Liver (tissue), 9 donors: ENCODE measurements around the gene MEIS2. TPM values are rescaled to one million over a fixed set of nuclear protein-coding genes. Genes with fewer than 3 reads are reported as not detected.

ENCODE experiments used
- DNase-seq: peaks from one replicate; pipeline ENCODE4 v3.0.0-alpha.2; 2017; ENCODE audit warnings: low spot score
- H3K27ac ChIP-seq, 2 donors: one replicate each; pipeline ENCODE4 v1.7.0; 2013; ENCODE audit warnings: inconsistent platforms in 2 of 2, low read length in 2 of 2, control low read depth in 1 of 2, low read depth in 1 of 2, mild to moderate bottlenecking in 1 of 2
- H3K27me3 ChIP-seq, 4 donors: one replicate each; pipeline versions ENCODE4 v1.6.1 to v1.7.0; 2013; ENCODE audit warnings: low read length in 3 of 4, inconsistent platforms in 1 of 4, mild to moderate bottlenecking in 1 of 4, moderate library complexity in 1 of 4; ENCODE audit not compliant: control insufficient read depth in 4 of 4, insufficient read depth in 4 of 4
- H3K36me3 ChIP-seq, 4 donors: one replicate each; pipeline versions ENCODE4 v1.6.1 to v1.7.0; 2013; ENCODE audit warnings: low read length in 3 of 4, mild to moderate bottlenecking in 3 of 4, low read depth in 1 of 4, moderate library complexity in 1 of 4; ENCODE audit not compliant: control insufficient read depth in 4 of 4, insufficient read depth in 3 of 4
- H3K4me1 ChIP-seq, 4 donors: one replicate each; pipeline versions ENCODE4 v1.6.1 to v1.7.0; 2013; ENCODE audit warnings: low read length in 3 of 4, mild to moderate bottlenecking in 3 of 4, moderate library complexity in 1 of 4; ENCODE audit not compliant: control insufficient read depth in 4 of 4, insufficient read depth in 4 of 4
- H3K4me3 ChIP-seq, 3 donors: one replicate each; pipeline versions ENCODE4 v1.6.1 to v1.7.0; 2013; ENCODE audit warnings: low read length in 3 of 3, control low read depth in 1 of 3, low read depth in 1 of 3, mild to moderate bottlenecking in 1 of 3
- H3K9ac ChIP-seq, 2 donors: one replicate each; pipeline ENCODE4 v1.7.0; 2013; ENCODE audit warnings: low read length in 2 of 2, mild to moderate bottlenecking in 2 of 2, moderate library complexity in 2 of 2, control low read depth in 1 of 2, low read depth in 1 of 2
- H3K9me3 ChIP-seq, 4 donors: one replicate each; pipeline versions ENCODE4 v1.6.1 to v1.7.0; 2013; ENCODE audit warnings: low read length in 3 of 4; ENCODE audit not compliant: control insufficient read depth in 4 of 4
- FOXA1 ChIP-seq: IDR thresholded peaks from 2 replicates; pipeline ENCODE4 v1.6.1; 2016; ENCODE audit warnings: antibody characterized with exemption
- FOXA2 ChIP-seq: IDR thresholded peaks from 2 replicates; pipeline ENCODE4 v1.6.1; 2016; ENCODE audit warnings: antibody characterized with exemption
- GABPA ChIP-seq, 2 donors: IDR thresholded peaks in 1 of 2; conservative IDR thresholded peaks in 1 of 2; 2 replicates each; pipeline ENCODE4 v1.6.1; 2016; ENCODE audit warnings: antibody characterized with exemption in 2 of 2, mild to moderate bottlenecking in 1 of 2, moderate library complexity in 1 of 2
- HNF4A ChIP-seq, 2 donors: conservative IDR thresholded peaks; 2 replicates each; pipeline ENCODE4 v1.6.1; 2016; ENCODE audit warnings: antibody characterized with exemption in 2 of 2, mild to moderate bottlenecking in 2 of 2
- JUND ChIP-seq, 2 donors: IDR thresholded peaks; 2 replicates each; pipeline ENCODE4 v1.6.1; 2016; ENCODE audit warnings: antibody characterized with exemption in 2 of 2
- NR2F2 ChIP-seq: IDR thresholded peaks from 2 replicates; pipeline ENCODE4 v1.6.1; 2016; ENCODE audit warnings: antibody characterized with exemption
- TAF1 ChIP-seq: conservative IDR thresholded peaks from 2 replicates; pipeline ENCODE4 v1.6.1; 2016; ENCODE audit warnings: antibody characterized with exemption, mild to moderate bottlenecking
- YY1 ChIP-seq: IDR thresholded peaks from 2 replicates; pipeline ENCODE4 v1.6.1; 2016; ENCODE audit warnings: antibody characterized with exemption, mild to moderate bottlenecking
- WGBS: extraction: QIAGEN DNeasy Blood & Tissue Kit; methylation state at CpG from one replicate; pipeline ENCODE4 v1.1.7; 2013; 5-methylcytosine and 5-hydroxymethylcytosine counted together
- polyA plus RNA-seq, 2 donors: library from polyadenylated mRNA; stranded (reverse) in 1 of 2; unstranded in 1 of 2; fragments of 200-250 nt in 1 of 2; fragments of >200 nt in 1 of 2; fragmentation: Nextera tagmentation in 1 of 2; extraction: Ambion mirVana in 1 of 2; gene quantifications; one replicate each; pipeline versions ENCODE4 v1.2.1 to v1.2.3, GENCODE V29; 2013 to 2015
- total RNA-seq, 2 donors: library from RNA; depleted of rRNA; stranded (reverse); fragments of >200 nt; gene quantifications; one replicate each; pipeline ENCODE4 v1.2.3, GENCODE V29; 2014
- TF ChIP-seq, protein P1 (sequence below): IDR thresholded peaks from 2 replicates; pipeline ENCODE4 v1.6.1; 2016; ENCODE audit warnings: antibody characterized with exemption, mild to moderate bottlenecking
- TF ChIP-seq, protein P2 (sequence below): IDR thresholded peaks from 2 replicates; pipeline ENCODE4 v1.6.1; 2016; ENCODE audit warnings: antibody characterized with exemption
- donor health status: healthy.
- donor health status: healthy.
- donor health status: healthy.
- donor health status: healthy.
- donor health status: healthy.

Gene MEIS2
- total and polyA plus RNA-seq, 4 donors: 3.9 to 12.6 (median 7.6) TPM

DNA sequence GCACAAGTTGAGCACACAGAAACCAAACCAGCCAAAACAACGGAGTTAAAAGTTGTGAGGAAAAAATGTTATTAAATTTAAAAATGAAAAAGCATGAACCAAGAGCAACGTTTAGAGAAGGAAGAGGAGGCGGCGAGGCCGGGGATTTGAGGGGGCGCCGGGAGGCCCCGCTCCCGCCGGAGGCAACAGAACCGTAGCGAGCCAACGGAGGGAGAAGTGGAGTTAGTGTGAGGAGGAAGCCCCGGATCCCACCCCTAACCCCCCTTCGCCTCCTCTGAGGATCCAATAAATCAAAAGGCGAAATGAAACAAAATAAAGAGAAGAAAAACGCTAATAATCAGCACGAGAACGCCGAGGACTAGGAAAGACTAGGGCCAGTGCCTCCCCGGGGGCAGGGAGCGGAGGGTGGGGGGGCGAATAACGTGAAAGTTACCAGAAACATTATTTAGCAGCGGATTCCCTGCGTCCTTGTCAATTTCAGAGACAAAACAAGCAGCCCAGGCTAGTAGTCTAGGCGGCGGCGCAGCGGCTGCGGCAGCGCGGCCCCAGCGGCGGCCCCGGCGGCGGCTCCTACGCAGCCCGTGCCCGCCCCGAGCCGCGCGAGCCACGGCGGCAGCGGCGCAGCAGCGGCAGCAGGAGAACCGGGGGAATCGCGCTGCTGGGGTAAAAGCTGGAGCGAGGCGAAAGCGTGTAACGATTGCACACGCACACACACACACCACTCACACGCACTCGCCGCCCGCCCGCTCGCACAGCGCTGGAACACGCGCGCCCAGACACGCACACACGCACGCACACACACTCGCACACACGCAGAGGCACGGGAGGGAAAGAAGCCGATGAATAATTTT is 1.7 kb downstream of the MEIS2 start:
- peak overlapping the region; percentile 81 to 97 for H3K27ac ChIP-seq
- TF ChIP-seq YY1 (peak; percentile 16), TAF1 (no peak)
- H3K36me3 ChIP-seq: peaks cover 0 to 5% (median 3%) of the 10 kb centered on the region in 4 donors
- H3K9me3 ChIP-seq: no peaks in the 10 kb centered on the region
- peak; percentile 51 for DNase-seq
- under 1% methylated on average over 75 of the region's 75 CpGs for WGBS
- H3K9ac ChIP-seq: peak overlapping the region; percentile 28 to 90
- H3K4me1 ChIP-seq: peaks cover 0 to 9% (median 6%) of the 10 kb centered on the region in 4 donors
- peak overlapping the region; percentile 65 to 95 (median 76) for H3K4me3 ChIP-seq
- no peaks in the 10 kb centered on the region for H3K27me3 ChIP-seq

DNA sequence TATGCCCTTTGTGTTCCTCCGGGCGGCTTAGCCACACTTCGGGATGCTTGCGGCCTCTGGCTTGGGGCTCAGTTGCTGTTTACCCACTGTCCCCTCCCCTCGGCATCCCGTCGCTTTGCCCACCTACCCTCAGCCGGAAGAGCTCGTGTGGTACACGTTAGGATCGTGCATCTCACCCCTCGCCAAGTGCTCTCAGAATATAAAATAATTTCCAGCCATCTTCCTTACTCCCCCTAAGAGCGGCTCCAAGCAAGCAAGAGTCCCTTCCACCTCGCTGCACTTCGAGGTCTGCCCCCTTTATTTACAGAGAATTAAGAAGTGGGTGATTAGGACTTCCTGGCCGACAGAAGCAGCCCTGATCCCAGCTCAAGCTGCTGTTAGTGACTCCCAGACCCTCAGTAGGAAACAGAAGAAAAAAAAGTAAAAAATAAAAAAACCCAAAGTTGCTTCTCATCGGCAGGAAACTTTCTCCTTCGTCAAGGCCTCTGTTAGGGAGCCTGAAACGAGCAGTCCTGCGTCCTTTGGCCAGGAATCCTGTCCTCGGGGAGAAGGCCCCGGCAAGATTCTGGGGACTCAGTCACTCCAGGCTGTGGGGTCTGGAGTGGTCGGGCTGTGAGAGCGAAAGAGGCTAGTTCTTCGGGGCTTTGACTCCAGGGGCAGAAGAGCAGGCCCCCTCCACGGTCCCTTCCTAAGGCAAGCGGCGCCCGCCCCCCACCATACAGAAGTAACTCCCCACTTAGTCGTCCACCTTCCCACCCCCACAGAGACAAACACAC is 3.0 kb downstream of the MEIS2 start:
- TF ChIP-seq, protein P1, sequence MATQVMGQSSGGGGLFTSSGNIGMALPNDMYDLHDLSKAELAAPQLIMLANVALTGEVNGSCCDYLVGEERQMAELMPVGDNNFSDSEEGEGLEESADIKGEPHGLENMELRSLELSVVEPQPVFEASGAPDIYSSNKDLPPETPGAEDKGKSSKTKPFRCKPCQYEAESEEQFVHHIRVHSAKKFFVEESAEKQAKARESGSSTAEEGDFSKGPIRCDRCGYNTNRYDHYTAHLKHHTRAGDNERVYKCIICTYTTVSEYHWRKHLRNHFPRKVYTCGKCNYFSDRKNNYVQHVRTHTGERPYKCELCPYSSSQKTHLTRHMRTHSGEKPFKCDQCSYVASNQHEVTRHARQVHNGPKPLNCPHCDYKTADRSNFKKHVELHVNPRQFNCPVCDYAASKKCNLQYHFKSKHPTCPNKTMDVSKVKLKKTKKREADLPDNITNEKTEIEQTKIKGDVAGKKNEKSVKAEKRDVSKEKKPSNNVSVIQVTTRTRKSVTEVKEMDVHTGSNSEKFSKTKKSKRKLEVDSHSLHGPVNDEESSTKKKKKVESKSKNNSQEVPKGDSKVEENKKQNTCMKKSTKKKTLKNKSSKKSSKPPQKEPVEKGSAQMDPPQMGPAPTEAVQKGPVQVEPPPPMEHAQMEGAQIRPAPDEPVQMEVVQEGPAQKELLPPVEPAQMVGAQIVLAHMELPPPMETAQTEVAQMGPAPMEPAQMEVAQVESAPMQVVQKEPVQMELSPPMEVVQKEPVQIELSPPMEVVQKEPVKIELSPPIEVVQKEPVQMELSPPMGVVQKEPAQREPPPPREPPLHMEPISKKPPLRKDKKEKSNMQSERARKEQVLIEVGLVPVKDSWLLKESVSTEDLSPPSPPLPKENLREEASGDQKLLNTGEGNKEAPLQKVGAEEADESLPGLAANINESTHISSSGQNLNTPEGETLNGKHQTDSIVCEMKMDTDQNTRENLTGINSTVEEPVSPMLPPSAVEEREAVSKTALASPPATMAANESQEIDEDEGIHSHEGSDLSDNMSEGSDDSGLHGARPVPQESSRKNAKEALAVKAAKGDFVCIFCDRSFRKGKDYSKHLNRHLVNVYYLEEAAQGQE: no peak
- TF ChIP-seq JUND (IDR thresholded peaks at IDR 0.05) (no peak), NR2F2 (no peak), HNF4A (conservative IDR thresholded peaks at IDR 0.05) (no peak), FOXA1 (no peak), GABPA (IDR thresholded peaks at IDR 0.05 in 1 of 2, conservative IDR thresholded peaks at IDR 0.05 in 1 of 2) (no peak), FOXA2 (no peak)
- TF ChIP-seq, protein P2, sequence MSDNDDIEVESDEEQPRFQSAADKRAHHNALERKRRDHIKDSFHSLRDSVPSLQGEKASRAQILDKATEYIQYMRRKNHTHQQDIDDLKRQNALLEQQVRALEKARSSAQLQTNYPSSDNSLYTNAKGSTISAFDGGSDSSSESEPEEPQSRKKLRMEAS: no peak
- Histone ChIP-seq H3K4me1 (peaks cover 0 to 8% (median 4%) of the 10 kb centered on the region in 4 donors), H3K27ac (peak overlapping the region; percentile 81 to 97), H3K4me3 (peak overlapping the region; percentile 16 to 76 (median 65)), H3K27me3 (no peaks in the 10 kb centered on the region), H3K9ac (peak overlapping the region; percentile 9 to 45), H3K36me3 (peaks cover 0 to 7% (median 4%) of the 10 kb centered on the region in 4 donors), H3K9me3 (no peaks in the 10 kb centered on the region)
- no peak for DNase-seq
- WGBS: 58% methylated on average over 30 of the region's 30 CpGs

DNA sequence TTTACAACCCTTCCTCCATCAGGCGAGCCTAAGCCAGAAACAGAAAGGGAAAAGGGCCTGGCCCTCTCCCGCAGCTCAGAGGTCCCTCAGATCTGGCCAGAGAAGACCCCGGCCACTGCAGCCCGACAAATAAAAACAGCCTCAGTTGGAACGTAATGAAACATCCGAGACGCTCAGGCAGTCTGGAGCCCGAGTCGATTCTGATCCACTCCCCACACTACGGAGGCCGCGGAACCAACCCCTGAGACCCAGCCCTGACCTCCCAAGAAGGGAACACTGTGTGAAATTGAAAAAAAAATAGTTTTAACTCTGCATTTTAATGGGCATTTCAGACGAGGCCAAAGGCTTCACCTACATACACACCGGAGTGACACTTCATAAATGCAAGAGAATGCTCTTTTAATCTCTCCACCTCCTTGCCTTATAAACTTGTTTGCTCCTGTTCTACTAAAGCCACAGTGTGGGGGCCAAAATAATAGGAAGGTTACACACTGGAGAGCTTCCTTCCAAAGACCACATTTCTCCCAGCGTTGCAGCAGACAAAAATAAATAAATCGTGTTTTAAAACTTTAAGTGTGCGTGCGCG is 3.7 kb downstream of the MEIS2 start:
- H3K36me3 ChIP-seq: peaks cover 0 to 7% (median 5%) of the 10 kb centered on the region in 4 donors
- TF ChIP-seq YY1: no peak
- 60% methylated on average over 19 of the region's 19 CpGs for WGBS
- H3K27me3 ChIP-seq: no peaks in the 10 kb centered on the region
- H3K9ac ChIP-seq: no peak overlapping the region
- no peak for DNase-seq
- H3K27ac ChIP-seq: peak overlapping the region in 1 of 2 donors; percentile 31
- H3K9me3 ChIP-seq: no peaks in the 10 kb centered on the region
- H3K4me3 ChIP-seq: peak overlapping the region in 1 of 3 donors; percentile 65
- peaks cover 0 to 5% (median 2%) of the 10 kb centered on the region in 4 donors for H3K4me1 ChIP-seq
